Measurements from ENCODE around the gene MORF4L1.

The MORF4L1 gene

GRCh38 chr15:78878356-78878755, 5.7 kb downstream of the MORF4L1 start:
- no peak for DNase-seq (ENCODE audit: low read depth)
- TF ChIP-seq CTCF (IDR thresholded peaks at IDR 0.05; ENCODE audit: control insufficient read depth, insufficient read depth, low read depth, low read length, missing control alignments), result no peak
- no peak overlapping the region for H3K4me3 ChIP-seq (ENCODE audit: control insufficient read depth, low read depth, low read length)

- DNase-seq (ENCODE audit: low read depth), result no peak
- TF ChIP-seq CTCF (IDR thresholded peaks at IDR 0.05; ENCODE audit: control insufficient read depth, insufficient read depth, low read depth, low read length, missing control alignments), result no peak
- no peak overlapping the region for H3K4me3 ChIP-seq (ENCODE audit: control insufficient read depth, low read depth, low read length)
Measured at GRCh38 chr15:78879517-78880241, 7.0 kb downstream of the MORF4L1 start.

GRCh38 chr15:78880242-78880533, 7.5 kb downstream of the MORF4L1 start:
- no peak for DNase-seq (ENCODE audit: low read depth)
- H3K4me3 ChIP-seq (ENCODE audit: control insufficient read depth, low read depth, low read length), result no peak overlapping the region
- TF ChIP-seq CTCF (IDR thresholded peaks at IDR 0.05; ENCODE audit: control insufficient read depth, insufficient read depth, low read depth, low read length, missing control alignments), result no peak

- H3K4me3 ChIP-seq (ENCODE audit: control insufficient read depth, low read depth, low read length), result no peak overlapping the region
- no peak for DNase-seq (ENCODE audit: low read depth)
- TF ChIP-seq CTCF (IDR thresholded peaks at IDR 0.05; ENCODE audit: control insufficient read depth, insufficient read depth, low read depth, low read length, missing control alignments), result no peak
Measured at GRCh38 chr15:78880813-78881212, 8.1 kb downstream of the MORF4L1 start.

GRCh38 chr15:78881681-78882080, 9.0 kb downstream of the MORF4L1 start:
- no peak for TF ChIP-seq CTCF (IDR thresholded peaks at IDR 0.05; ENCODE audit: control insufficient read depth, insufficient read depth, low read depth, low read length, missing control alignments)
- no peak for DNase-seq (ENCODE audit: low read depth)
- H3K4me3 ChIP-seq (ENCODE audit: control insufficient read depth, low read depth, low read length), result no peak overlapping the region

- H3K4me3 ChIP-seq (ENCODE audit: control insufficient read depth, low read depth, low read length), result no peak overlapping the region
- no peak for TF ChIP-seq CTCF (IDR thresholded peaks at IDR 0.05; ENCODE audit: control insufficient read depth, insufficient read depth, low read depth, low read length, missing control alignments)
- DNase-seq (ENCODE audit: low read depth), result no peak
Measured at GRCh38 chr15:78889000-78889399, 16.3 kb downstream of the MORF4L1 start.

- no peak for TF ChIP-seq CTCF (IDR thresholded peaks at IDR 0.05; ENCODE audit: control insufficient read depth, insufficient read depth, low read depth, low read length, missing control alignments)
- DNase-seq (ENCODE audit: low read depth), result no peak
- no peak overlapping the region for H3K4me3 ChIP-seq (ENCODE audit: control insufficient read depth, low read depth, low read length)
Measured at GRCh38 chr15:78893538-78893937, 20.8 kb downstream of the MORF4L1 start.

Measured in AG09309 (cell line).